Endothelial cell of umbilical vein (primary cell): Measurements from ENCODE around the gene GLI1. TPM values are rescaled to one million over a fixed set of nuclear protein-coding genes. Genes with fewer than 3 reads are reported as not detected.

Source experiments
- BruUV-seq: library from RNA; stranded (reverse); fragments of 400-500 nt; replicated peaks from 2 replicates; lab custom pipeline; 2021; lab: Mats Ljungman, UMichigan
- CTCF ChIA-PET: fragments of 300-600, 350-600 bp; sonication (Branson Sonifier 250); formaldehyde crosslinking; loops from one replicate; lab custom pipeline; 2021; ENCODE audit warnings: antibody characterized with exemption, inconsistent platforms; lab: Charles Lee
- POLR2A ChIA-PET: fragments of 300-600, 350-600 bp; sonication (Branson Sonifier 250); formaldehyde crosslinking; loops from one replicate; lab custom pipeline; 2021; ENCODE audit warnings: antibody characterized with exemption, inconsistent platforms; lab: Charles Lee
- DNase-seq: peaks from one replicate; pipeline ENCODE4 v3.0.0-alpha.2; 2011; ENCODE audit warnings: low read depth, low spot score
- FAIRE-seq: peaks from 2 replicates; lab custom pipeline; 2011; peaks lifted over from hg19 to GRCh38; lab: Jason Lieb, UNC
- H2AFZ ChIP-seq: 2 replicates; pipeline ENCODE4 v1.6.0; 2012; ENCODE audit warnings: low read depth, low read length, control low read depth, inconsistent platforms
- H3K27ac ChIP-seq: 2 replicates; pipeline ENCODE4 v1.5.1; 2011; ENCODE audit warnings: low read depth, mild to moderate bottlenecking, control low read depth, low read length, moderate library complexity; ENCODE audit not compliant: insufficient read depth
- H3K27me3 ChIP-seq, 2 experiments: 2 replicates each; pipeline versions ENCODE4 v1.6.0 to v1.6.1; 2011; ENCODE audit warnings: low read length in 2 of 2, mixed read lengths in 1 of 2; ENCODE audit not compliant: control insufficient read depth in 2 of 2, insufficient read depth in 2 of 2
- H3K36me3 ChIP-seq, 2 experiments: 2 replicates in 1 of 2; 3 replicates in 1 of 2; pipeline ENCODE4 v1.5.1; 2011; ENCODE audit warnings: low read length in 2 of 2, mild to moderate bottlenecking in 1 of 2, moderate library complexity in 1 of 2; ENCODE audit not compliant: control insufficient read depth in 2 of 2, insufficient read depth in 2 of 2; ENCODE audit errors: extremely low read depth in 1 of 2
- H3K4me1 ChIP-seq: 3 replicates; pipeline ENCODE4 v1.5.1; 2011; ENCODE audit warnings: mild to moderate bottlenecking, low read length; ENCODE audit not compliant: control insufficient read depth, insufficient read depth; ENCODE audit errors: extremely low read depth
- H3K4me2 ChIP-seq: 2 replicates; pipeline ENCODE4 v1.6.1; 2011; ENCODE audit warnings: low read length, control low read depth, mixed read lengths; ENCODE audit not compliant: insufficient read depth
- H3K4me3 ChIP-seq, 3 experiments: fragments of 200-600 bp in 1 of 3; sonication (generic), shearing (Covaris generic) in 1 of 3; replicated peaks in 1 of 3; 2 replicates each; pipeline ENCODE4 v1.5.1; 2011 to 2016; ENCODE audit warnings: control low read depth in 3 of 3, low read length in 3 of 3, mild to moderate bottlenecking in 2 of 3, inconsistent platforms in 1 of 3, low read depth in 1 of 3, moderate library complexity in 1 of 3; ENCODE audit not compliant: insufficient read depth in 1 of 3
- H3K79me2 ChIP-seq: 2 replicates; pipeline ENCODE4 v1.6.0; 2012; ENCODE audit warnings: low read length, inconsistent platforms; ENCODE audit not compliant: control insufficient read depth, insufficient read depth
- H3K9ac ChIP-seq: replicated peaks from 2 replicates; pipeline ENCODE3; 2011; ENCODE audit warnings: low read length, control low read depth; ENCODE audit not compliant: insufficient read depth; ENCODE audit errors: extremely low read depth
- H3K9me1 ChIP-seq: replicated peaks from 3 replicates; pipeline ENCODE4 v1.6.0; 2011; ENCODE audit warnings: mild to moderate bottlenecking, low read length; ENCODE audit not compliant: control insufficient read depth, insufficient read depth; ENCODE audit errors: extremely low read depth
- H3K9me3 ChIP-seq: replicated peaks from 2 replicates; pipeline ENCODE4 v1.5.1; 2012; ENCODE audit warnings: low read length, inconsistent platforms; ENCODE audit not compliant: control insufficient read depth, insufficient read depth
- H4K20me1 ChIP-seq: replicated peaks from 2 replicates; pipeline ENCODE3; 2011; ENCODE audit warnings: mild to moderate bottlenecking, low read length; ENCODE audit not compliant: control insufficient read depth, insufficient read depth; ENCODE audit errors: extremely low read depth
- EZH2 ChIP-seq: IDR thresholded peaks from 2 replicates; pipeline ENCODE4 v1.6.1; 2012; ENCODE audit warnings: borderline replicate concordance, low read depth, mild to moderate bottlenecking, moderate library complexity, low read length, inconsistent platforms; ENCODE audit not compliant: severe bottlenecking
- FOS ChIP-seq: IDR thresholded peaks from 2 replicates; pipeline ENCODE4 v1.6.1; 2011; ENCODE audit warnings: mild to moderate bottlenecking, low read length, moderate library complexity, borderline replicate concordance; ENCODE audit not compliant: insufficient read depth
- GATA2 ChIP-seq: IDR thresholded peaks from 2 replicates; pipeline ENCODE4 v1.7.0; 2011; ENCODE audit warnings: low read depth, mild to moderate bottlenecking, moderate library complexity, mixed read lengths, low read length; ENCODE audit not compliant: insufficient read length, insufficient read depth
- JUN ChIP-seq: IDR thresholded peaks from 2 replicates; pipeline ENCODE4 v1.6.1; 2011; ENCODE audit warnings: borderline replicate concordance, low read depth; ENCODE audit not compliant: insufficient read length, insufficient read depth
- MAX ChIP-seq: IDR thresholded peaks from 2 replicates; pipeline ENCODE4 v1.6.1; 2011; ENCODE audit not compliant: insufficient read depth, insufficient read length
- MYC ChIP-seq: IDR thresholded peaks from one replicate; pipeline ENCODE4 v1.6.1; 2011; ENCODE audit warnings: mild to moderate bottlenecking, low read depth, low read length
- POLR2A ChIP-seq: IDR thresholded peaks from 2 replicates; pipeline ENCODE4 v1.6.1; 2012; ENCODE audit warnings: low read depth, mild to moderate bottlenecking, control low read depth, low read length
- POLR2AphosphoS5 ChIP-seq: IDR thresholded peaks from 2 replicates; pipeline ENCODE4 v1.6.1; 2012; ENCODE audit warnings: low read depth, mild to moderate bottlenecking, control low read depth, low read length, moderate library complexity; ENCODE audit not compliant: insufficient read depth
- dilution Hi-C: fragments of 300-500 bp; cut with MboI; formaldehyde crosslinking; loops from one replicate; pipeline ENCODE4 v1.15.0; 2019; ENCODE audit warnings: low sequenced_read_pairs; ENCODE audit not compliant: extremely low pct_ligation_motif_present
- intact Hi-C: fragments of 100-400 bp; cut with micrococcal nuclease; formaldehyde crosslinking; loops from one replicate; pipeline ENCODE4 v1.10.0; 2022
- polyA plus RNA-seq, 4 experiments: library from polyadenylated mRNA; depleted of rRNA in 3 of 4; stranded (reverse) in 3 of 4; unstranded in 1 of 4; fragments of >200 nt; gene quantifications; 2 replicates each; pipeline versions ENCODE4 v1.2.1 to v1.2.3, GENCODE V29; 2011 to 2012; ENCODE audit warnings: missing spikeins in 1 of 4
- total RNA-seq: library from RNA; stranded (reverse); gene quantifications from 2 replicates; pipeline ENCODE4 v1.2.3, GENCODE V29; 2021

Gene GLI1
- total and polyA plus RNA-seq, 2 donors (not counting 3 experiments of a cell fraction or from before 2014, with no cell fraction given), result 0.10 to 0.29 TPM

- Histone ChIP-seq H3K9me3 (no peaks in the 10 kb centered on the region), H3K4me3 (no peak overlapping the region), H3K9me1 (no peaks in the 10 kb centered on the region), H3K79me2 (no peaks in the 10 kb centered on the region), H3K9ac (no peak overlapping the region), H3K4me1 (no peaks in the 10 kb centered on the region), H3K36me3 (peaks cover 33 to 37% of the 10 kb centered on the region in 2 experiments), H4K20me1 (no peaks in the 10 kb centered on the region), H3K27ac (no peak overlapping the region), H3K27me3 (no peaks in the 10 kb centered on the region), H2AFZ (no peak overlapping the region), H3K4me2 (no peak overlapping the region)
- dilution Hi-C loops (no loop called here), intact Hi-C loops (no loop called here)
- TF ChIP-seq FOS, result no peak
- TF ChIP-seq EZH2, result no peak
- no peak for TF ChIP-seq GATA2
- TF ChIP-seq MAX, result no peak
- TF ChIP-seq MYC, result no peak
- no peak for TF ChIP-seq POLR2A
- no peak for TF ChIP-seq JUN
- no peak for TF ChIP-seq POLR2AphosphoS5
- DNase-seq (no peak), FAIRE-seq (no peak)
- ChIA-PET POLR2A (no interaction called here), CTCF (no interaction called here)
- no TSS peak for BruUV-seq
These were observed 51.6 kb downstream of the GLI1 start for GRCh38 chr12:57511161-57511560.
